H1 (cell line): Measurements from ENCODE around the gene DIP2C. TPM values are rescaled to one million over a fixed set of nuclear protein-coding genes. Genes with fewer than 3 reads are reported as not detected.

Experiments
- CTCF ChIA-PET: fragments of 300-600 bp; sonication (Branson Sonifier 250); formaldehyde crosslinking; loops from one replicate; lab custom pipeline; 2021; ENCODE audit not compliant: partially characterized antibody; lab: Charles Lee
- POLR2A ChIA-PET: fragments of 300-600 bp; sonication (Branson Sonifier 250); formaldehyde crosslinking; loops from one replicate; lab custom pipeline; 2021; ENCODE audit warnings: inconsistent platforms; ENCODE audit not compliant: partially characterized antibody; lab: Charles Lee
- DNase-seq, 2 experiments: peaks; one replicate each; pipeline versions ENCODE4 v3.0.0 to v3.0.0-alpha.2; 2010 to 2022; ENCODE audit warnings: low spot score in 2 of 2, low read depth in 1 of 2, mixed read lengths in 1 of 2
- FAIRE-seq: peaks from 2 replicates; lab custom pipeline; 2011; peaks lifted over from hg19 to GRCh38; lab: Jason Lieb, UNC
- H2AFZ ChIP-seq: 2 replicates; pipeline ENCODE4 v1.8.1; 2012; ENCODE audit warnings: low read length, inconsistent platforms
- H2AK5ac ChIP-seq: 2 replicates; pipeline ENCODE4 v1.6.1; 2013; ENCODE audit warnings: low read depth, low read length
- H2BK120ac ChIP-seq: replicated peaks from 2 replicates; pipeline ENCODE3; 2013; ENCODE audit warnings: low read depth, low read length, inconsistent platforms
- H2BK12ac ChIP-seq: 2 replicates; pipeline ENCODE4 v1.6.1; 2013; ENCODE audit warnings: low read depth, low read length
- H2BK15ac ChIP-seq: 2 replicates; pipeline ENCODE4 v1.6.1; 2013; ENCODE audit warnings: low read length
- H2BK20ac ChIP-seq: 2 replicates; pipeline ENCODE4 v1.6.1; 2013; ENCODE audit warnings: low read length
- H2BK5ac ChIP-seq: 2 replicates; pipeline ENCODE4 v1.6.1; 2013; ENCODE audit warnings: low read depth, low read length
- H3K14ac ChIP-seq: 2 replicates; pipeline ENCODE4 v1.6.1; 2013; ENCODE audit warnings: inconsistent platforms; ENCODE audit not compliant: insufficient read length
- H3K18ac ChIP-seq: 2 replicates; pipeline ENCODE4 v1.6.1; 2013; ENCODE audit warnings: low read length; ENCODE audit errors: extremely low read depth
- H3K23ac ChIP-seq: 2 replicates; pipeline ENCODE4 v1.6.1; 2013; ENCODE audit warnings: inconsistent platforms; ENCODE audit not compliant: insufficient read length
- H3K23me2 ChIP-seq: 2 replicates; pipeline ENCODE4 v1.6.1; 2013; ENCODE audit warnings: low read depth, low read length
- H3K27ac ChIP-seq: 2 replicates; pipeline ENCODE4 v1.6.1; 2011; ENCODE audit warnings: low read depth, low read length, inconsistent platforms
- H3K27me3 ChIP-seq, 4 experiments: replicated peaks in 1 of 4; 1 replicate in 1 of 4; 2 replicates in 3 of 4; pipeline versions ENCODE4 v1.6.1 to v1.8.1; 2011 to 2013; ENCODE audit warnings: low read length in 3 of 4, mild to moderate bottlenecking in 3 of 4, inconsistent platforms in 2 of 4, mixed read lengths in 2 of 4, moderate library complexity in 1 of 4; ENCODE audit not compliant: control insufficient read depth in 3 of 4, insufficient read depth in 3 of 4; ENCODE audit errors: extremely low read depth in 1 of 4
- H3K36me3 ChIP-seq, 4 experiments: 2 replicates each; pipeline versions ENCODE4 v1.6.1 to v1.8.1; 2011 to 2013; ENCODE audit warnings: mild to moderate bottlenecking in 4 of 4, low read length in 3 of 4, moderate library complexity in 2 of 4, control low read depth in 1 of 4, inconsistent platforms in 1 of 4; ENCODE audit not compliant: insufficient read depth in 4 of 4, control insufficient read depth in 2 of 4
- H3K4ac ChIP-seq: replicated peaks from 2 replicates; pipeline ENCODE3; 2013; ENCODE audit warnings: low read length, low read depth, mixed read lengths, inconsistent platforms; ENCODE audit not compliant: insufficient read length
- H3K4me1 ChIP-seq, 4 experiments: replicated peaks in 1 of 4; 1 replicate in 1 of 4; 2 replicates in 3 of 4; pipeline versions ENCODE4 v1.6.1 to v1.8.1; 2011 to 2013; ENCODE audit warnings: low read length in 3 of 4, inconsistent platforms in 2 of 4, mixed read lengths in 1 of 4; ENCODE audit not compliant: insufficient read depth in 4 of 4, control insufficient read depth in 3 of 4
- H3K4me2 ChIP-seq, 2 experiments: 2 replicates each; pipeline versions ENCODE4 v1.6.1 to v1.8.1; 2011 to 2013; ENCODE audit warnings: low read depth in 2 of 2, low read length in 2 of 2, control low read depth in 1 of 2, inconsistent platforms in 1 of 2, mild to moderate bottlenecking in 1 of 2; ENCODE audit not compliant: insufficient read depth in 1 of 2
- H3K4me3 ChIP-seq, 4 experiments: fragments of 200-600, 300-600 bp in 1 of 4; sonication (generic), shearing (Covaris generic), sonication (Bioruptor Twin) in 1 of 4; 2 replicates each; pipeline versions ENCODE4 v1.5.1 to v1.8.1; 2011 to 2016; ENCODE audit warnings: low read length in 4 of 4, low read depth in 3 of 4, control low read depth in 2 of 4, inconsistent platforms in 2 of 4, mild to moderate bottlenecking in 2 of 4, mixed read lengths in 1 of 4, moderate library complexity in 1 of 4; ENCODE audit not compliant: insufficient read depth in 2 of 4; ENCODE audit errors: extremely low read depth in 1 of 4
- H3K56ac ChIP-seq: replicated peaks from 2 replicates; pipeline ENCODE3; 2013; ENCODE audit warnings: low read depth, mild to moderate bottlenecking, mixed read lengths, low read length, inconsistent platforms; ENCODE audit not compliant: insufficient read length
- H3K79me1 ChIP-seq: 2 replicates; pipeline ENCODE4 v1.6.1; 2013; ENCODE audit warnings: low read depth, low read length, control low read depth
- H3K79me2 ChIP-seq, 2 experiments: 2 replicates each; pipeline versions ENCODE4 v1.6.1 to v1.8.1; 2012 to 2013; ENCODE audit warnings: low read length in 2 of 2, mild to moderate bottlenecking in 2 of 2, inconsistent platforms in 1 of 2; ENCODE audit not compliant: insufficient read depth in 2 of 2, control insufficient read depth in 1 of 2
- H3K9ac ChIP-seq, 4 experiments: replicated peaks in 1 of 4; 1 replicate in 1 of 4; 2 replicates in 3 of 4; pipeline versions ENCODE4 v1.6.1 to v1.8.1; 2011 to 2013; ENCODE audit warnings: low read depth in 3 of 4, low read length in 3 of 4, control low read depth in 2 of 4, mild to moderate bottlenecking in 2 of 4, moderate library complexity in 2 of 4, inconsistent platforms in 1 of 4; ENCODE audit errors: extremely low read depth in 1 of 4
- H3K9me3 ChIP-seq, 2 experiments: 2 replicates each; pipeline versions ENCODE4 v1.6.1 to v1.8.1; 2012 to 2013; ENCODE audit warnings: mild to moderate bottlenecking in 2 of 2, moderate library complexity in 2 of 2, control low read depth in 1 of 2, inconsistent platforms in 1 of 2, low read depth in 1 of 2, low read length in 1 of 2, mixed read lengths in 1 of 2; ENCODE audit not compliant: insufficient read depth in 2 of 2
- H4K20me1 ChIP-seq, 2 experiments: replicated peaks in 1 of 2; 2 replicates each; pipeline versions ENCODE3 to v1.8.1; 2011 to 2013; ENCODE audit warnings: inconsistent platforms in 2 of 2, low read length in 2 of 2, mild to moderate bottlenecking in 1 of 2; ENCODE audit not compliant: insufficient read depth in 2 of 2, control insufficient read depth in 1 of 2
- H4K5ac ChIP-seq: 2 replicates; pipeline ENCODE4 v1.6.1; 2013; ENCODE audit warnings: low read length, low read depth, mixed read lengths, inconsistent platforms; ENCODE audit not compliant: insufficient read length
- H4K8ac ChIP-seq: 2 replicates; pipeline ENCODE4 v1.8.0; 2013; ENCODE audit warnings: mild to moderate bottlenecking, moderate library complexity, low read length, inconsistent platforms; ENCODE audit not compliant: insufficient read depth; ENCODE audit errors: extremely low read depth
- H4K91ac ChIP-seq: replicated peaks from 2 replicates; pipeline ENCODE3; 2013; ENCODE audit warnings: low read length, mixed read lengths, inconsistent platforms; ENCODE audit not compliant: insufficient read length
- CREB1 ChIP-seq: IDR thresholded peaks from 2 replicates; pipeline ENCODE4 v1.6.1; 2012; ENCODE audit warnings: inconsistent platforms
- CTCF ChIP-seq, 3 experiments: IDR thresholded peaks; 1 replicate in 2 of 3; 2 replicates in 1 of 3; pipeline versions ENCODE4 v1.5.1 to v1.6.1; 2011; ENCODE audit warnings: low read length in 3 of 3, mild to moderate bottlenecking in 3 of 3, inconsistent platforms in 2 of 3, low read depth in 1 of 3, moderate library complexity in 1 of 3; ENCODE audit not compliant: insufficient read depth in 1 of 3; ENCODE audit errors: control extremely low read depth in 1 of 3
- GTF2F1 ChIP-seq: IDR thresholded peaks from 2 replicates; pipeline ENCODE4 v1.6.1; 2012; ENCODE audit warnings: low read depth, low read length, improper control_type of control experiment, borderline replicate concordance
- POU5F1 ChIP-seq: IDR thresholded peaks from 2 replicates; pipeline ENCODE4 v1.6.1; 2011; ENCODE audit warnings: low read depth, mild to moderate bottlenecking, low read length, moderate library complexity
- SP2 ChIP-seq: IDR thresholded peaks from 2 replicates; pipeline ENCODE4 v1.6.1; 2012; ENCODE audit warnings: mild to moderate bottlenecking, low read length, inconsistent platforms
- ZNF274 ChIP-seq: IDR thresholded peaks from 2 replicates; pipeline ENCODE4 v1.7.0; 2012; ENCODE audit warnings: low read length, borderline replicate concordance; ENCODE audit errors: extremely low read depth
- WGBS, 2 experiments: shearing (Covaris generic) in 1 of 2; methylation state at CpG; one replicate each; pipeline versions ENCODE4 v1.1.6 to v1.1.7; 2013 to 2015; ENCODE audit warnings: low lambda C conversion rate in 2 of 2, mixed read lengths in 2 of 2, inconsistent platforms in 1 of 2, low coverage in 1 of 2, missing lambda C conversion rate in 1 of 2; ENCODE audit not compliant: insufficient replicate concordance in 2 of 2, insufficient coverage in 1 of 2, insufficient read length in 1 of 2; ENCODE audit errors: extremely low coverage in 1 of 2, missing lambda C conversion rate in 1 of 2; 5-methylcytosine and 5-hydroxymethylcytosine counted together
- polyA plus RNA-seq, 7 experiments: library from polyadenylated mRNA; depleted of rRNA in 3 of 7; stranded (reverse) in 5 of 7; unstranded in 2 of 7; fragments of >200 nt in 5 of 7; fragments of 200-250 nt in 2 of 7; gene quantifications; 1 replicate in 5 of 7; 2 replicates in 1 of 7; 4 replicates in 1 of 7; pipeline versions ENCODE4 v1.2.1 to v1.2.3, GENCODE V29; 2011 to 2013; ENCODE audit warnings: missing spikeins in 2 of 7, mixed read lengths in 2 of 7
- total RNA-seq: library from RNA; stranded (reverse); fragmentation: NEBNext Ultra II Directional; extraction: Animal tissue kit (Norgen Biotek cat#: 25700); gene quantifications from 2 replicates; pipeline ENCODE4 v1.2.1, GENCODE V29; 2021
- TF ChIP-seq, protein P1 (sequence below): IDR thresholded peaks from 2 replicates; pipeline ENCODE4 v1.6.1; 2012; ENCODE audit warnings: inconsistent platforms

DIP2C gene
- total and polyA plus RNA-seq, 2 of the 8 experiments (the other 6 are each of a cell fraction or from before 2014, with no cell fraction given): 3.8 to 9.3 TPM

GRCh38 chr10:421170-421569 is 268.3 kb downstream of the DIP2C start:
- Histone ChIP-seq H4K5ac (no peak overlapping the region), H3K79me1 (peaks cover 3% of the 10 kb centered on the region; the same call in 1 of the 2 replicates), H2BK5ac (no peak overlapping the region), H3K56ac (no peak overlapping the region), H2BK12ac (no peak overlapping the region), H3K4me2 (no peak overlapping the region), H4K91ac (no peak overlapping the region), H2AK5ac (no peak overlapping the region), H4K8ac (no peak overlapping the region), H3K27ac (no peak overlapping the region), H3K23me2 (no peaks in the 10 kb centered on the region), H3K23ac (no peak overlapping the region), H3K4me3 (no peak overlapping the region), H3K4ac (no peak overlapping the region), H3K9me3 (no peaks in the 10 kb centered on the region), H2BK120ac (no peak overlapping the region), H2BK15ac (no peak overlapping the region), H2AFZ (no peak overlapping the region), H3K27me3 (no peaks in the 10 kb centered on the region), H3K9ac (no peak overlapping the region), H4K20me1 (peaks cover 0 to 1% of the 10 kb centered on the region in 2 experiments), H3K36me3 (no peaks in the 10 kb centered on the region), H3K18ac (no peak overlapping the region), H3K79me2 (no peaks in the 10 kb centered on the region), H3K14ac (no peak overlapping the region), H2BK20ac (no peak overlapping the region), H3K4me1 (no peaks in the 10 kb centered on the region)
- ChIA-PET CTCF (interaction anchor here (1.3 kb wide), 1 partner anchor 13 kb away, joined by 3 read pairs; no protein-coding TSS in a partner anchor), POLR2A (interaction anchor here (1.1 kb wide), 1 partner anchor 365 kb away, joined by 3 read pairs; no protein-coding TSS in a partner anchor)
- 97% methylated on average over 8 of the region's 8 CpGs; no CpG with 5 or more reads in 1 of the 2 experiments for WGBS, 2 experiments
- FAIRE-seq (no peak), DNase-seq (no peak)
- TF ChIP-seq GTF2F1 (no peak), SP2 (no peak), CREB1 (no peak), CTCF (IDR thresholded peaks at IDR 0.05; ENCODE audit: control extremely low read depth in 1 of 3, insufficient read depth in 1 of 3, low read depth in 1 of 3, low read length in 3 of 3) (no peak), POU5F1 (no peak), ZNF274 (no peak)
- TF ChIP-seq, protein P1, sequence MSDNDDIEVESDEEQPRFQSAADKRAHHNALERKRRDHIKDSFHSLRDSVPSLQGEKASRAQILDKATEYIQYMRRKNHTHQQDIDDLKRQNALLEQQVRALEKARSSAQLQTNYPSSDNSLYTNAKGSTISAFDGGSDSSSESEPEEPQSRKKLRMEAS: no peak
